KMS-11 (cell line): ENCODE measurements around the gene PEX10.
"Not testable (repeated sequence)": the region's sequence is repeated elsewhere in the genome, so short reads cannot be mapped to it uniquely, and the experiment has no call there.

Experiments used
- H2AFZ ChIP-seq: fragments of 200-600 bp; sonication (generic); 2 replicates; pipeline ENCODE4 v1.6.1; 2016; ENCODE audit warnings: antibody characterized with exemption, mixed run types, low read depth
- H3K27ac ChIP-seq: fragments of 200-600 bp; sonication (generic); 2 replicates; pipeline ENCODE4 v1.6.1; 2016; ENCODE audit warnings: mild to moderate bottlenecking, mixed run types
- H3K27me3 ChIP-seq: fragments of 200-600 bp; sonication (generic); 2 replicates; pipeline ENCODE4 v1.6.1; 2017; ENCODE audit warnings: mild to moderate bottlenecking, low read depth, mixed run types, moderate library complexity; ENCODE audit not compliant: insufficient read depth
- H3K36me3 ChIP-seq: fragments of 200-600 bp; sonication (generic); 2 replicates; pipeline ENCODE4 v1.6.1; 2017; ENCODE audit warnings: mild to moderate bottlenecking, mixed run types; ENCODE audit not compliant: insufficient read depth
- H3K4me1 ChIP-seq: fragments of 200-600 bp; sonication (generic); 2 replicates; pipeline ENCODE4 v1.6.1; 2016; ENCODE audit warnings: mild to moderate bottlenecking, low read depth, mixed run types; ENCODE audit not compliant: poor library complexity, severe bottlenecking
- H3K4me2 ChIP-seq: fragments of 200-600 bp; sonication (generic); 2 replicates; pipeline ENCODE4 v1.7.0; 2016; ENCODE audit warnings: mild to moderate bottlenecking, mixed run types
- H3K4me3 ChIP-seq: fragments of 200-600 bp; sonication (generic); IDR thresholded peaks from 2 replicates; pipeline ENCODE4 v1.6.1; 2017; ENCODE audit warnings: low read depth, low read length, mixed read lengths; ENCODE audit not compliant: insufficient read depth
- H3K79me2 ChIP-seq: fragments of 200-600 bp; sonication (generic); 2 replicates; pipeline ENCODE4 v1.6.1; 2016; ENCODE audit warnings: low read depth, mixed run types; ENCODE audit not compliant: insufficient read depth
- H3K9ac ChIP-seq: fragments of 200-600 bp; sonication (generic); 2 replicates; pipeline ENCODE4 v1.6.1; 2016; ENCODE audit warnings: mild to moderate bottlenecking, mixed run types
- H4K20me1 ChIP-seq: fragments of 200-600 bp; sonication (generic); 2 replicates; pipeline ENCODE4 v1.6.1; 2016; ENCODE audit warnings: mild to moderate bottlenecking, mixed run types; ENCODE audit not compliant: insufficient read depth
- CTCF ChIP-seq: fragments of 200-600 bp; sonication (generic); conservative IDR thresholded peaks from 2 replicates; pipeline ENCODE4 v1.6.1; 2017; ENCODE audit warnings: low read depth, mild to moderate bottlenecking, antibody characterized with exemption, low read length, moderate library complexity, mixed read lengths

The PEX10 gene

GRCh38 chr1:2442661-2443060 lies 30.3 kb upstream of the PEX10 start:
- H3K4me2 ChIP-seq: no peak overlapping the region
- no peaks in the 10 kb centered on the region for H3K36me3 ChIP-seq
- no peaks in the 10 kb centered on the region for H4K20me1 ChIP-seq
- H3K9ac ChIP-seq: no peak overlapping the region
- no peak overlapping the region for H3K27ac ChIP-seq
- H3K4me3 ChIP-seq: no peak overlapping the region
- no peak for TF ChIP-seq CTCF
- H3K4me1 ChIP-seq: peaks cover 15% of the 10 kb centered on the region
- no peak overlapping the region for H2AFZ ChIP-seq
- peaks cover 84% of the 10 kb centered on the region for H3K27me3 ChIP-seq
- no peaks in the 10 kb centered on the region for H3K79me2 ChIP-seq

- Histone ChIP-seq H3K4me3 (no peak overlapping the region), H3K4me1 (peaks cover 15% of the 10 kb centered on the region), H3K9ac (no peak overlapping the region), H3K4me2 (no peak overlapping the region), H3K27ac (no peak overlapping the region), H3K27me3 (peaks cover 81% of the 10 kb centered on the region), H2AFZ (no peak overlapping the region), H4K20me1 (no peaks in the 10 kb centered on the region), H3K36me3 (no peaks in the 10 kb centered on the region), H3K79me2 (no peaks in the 10 kb centered on the region)
- TF ChIP-seq CTCF: no peak
Measured at GRCh38 chr1:2441746-2442145, 29.4 kb upstream of the PEX10 start.

GRCh38 chr1:2440346-2440745 lies 28.0 kb upstream of the PEX10 start:
- H3K4me3 ChIP-seq, H3K9ac ChIP-seq, H2AFZ ChIP-seq, H4K20me1 ChIP-seq, H3K36me3 ChIP-seq, H3K4me2 ChIP-seq, H3K79me2 ChIP-seq, H3K27ac ChIP-seq: not testable (repeated sequence)
- peaks cover 71% of the 10 kb centered on the region for H3K27me3 ChIP-seq
- H3K4me1 ChIP-seq: peaks cover 15% of the 10 kb centered on the region

- peaks cover 15% of the 10 kb centered on the region for H3K4me1 ChIP-seq
- H3K9ac ChIP-seq: no peak overlapping the region
- H3K27ac ChIP-seq: no peak overlapping the region
- H3K27me3 ChIP-seq: peaks cover 71% of the 10 kb centered on the region
- 0 out of 2 replicates have a peak overlapping the region, but pooled peaks have one; percentile 22 for H2AFZ ChIP-seq
- no peaks in the 10 kb centered on the region for H3K79me2 ChIP-seq
- no peaks in the 10 kb centered on the region for H3K36me3 ChIP-seq
- TF ChIP-seq CTCF: no peak
- H3K4me3 ChIP-seq: no peak overlapping the region
- H4K20me1 ChIP-seq: no peaks in the 10 kb centered on the region
- peak overlapping the region; percentile 54; the same call in 1 of the 2 replicates for H3K4me2 ChIP-seq
Measured at GRCh38 chr1:2439369-2439768, 27.0 kb upstream of the PEX10 start.

GRCh38 chr1:2438641-2439040 lies 26.3 kb upstream of the PEX10 start:
- Histone ChIP-seq H4K20me1 (no peaks in the 10 kb centered on the region), H3K4me2 (no peak overlapping the region), H3K27me3 (peaks cover 73% of the 10 kb centered on the region), H2AFZ (no peak overlapping the region), H3K27ac (no peak overlapping the region), H3K79me2 (no peaks in the 10 kb centered on the region), H3K9ac (no peak overlapping the region), H3K4me3 (no peak overlapping the region), H3K4me1 (peaks cover 15% of the 10 kb centered on the region), H3K36me3 (no peaks in the 10 kb centered on the region)
- no peak for TF ChIP-seq CTCF
